ENCODE results near the gene ARL1.
"Not testable (repeated sequence)": the region's sequence is repeated elsewhere in the genome, so short reads cannot be mapped to it uniquely, and the experiment has no call there.

ARL1 gene

GRCh38 chr12:101407436-101408345, at the start of gene ARL1:
Gene ARL1 (minus strand): TSS chr12:101407772. CDS start chr12:101407645, 127 bp downstream.
- Mint-ChIP-seq H3K4me1 (ENCODE audit: low read depth) (peaks cover 23% of the 10 kb centered on the region), H3K4me3 (peak within 1 kb of the TSS; percentile 99), H3K27me3 (peaks cover 4% of the 10 kb centered on the region), H3K36me3 (ENCODE audit: low read depth) (peaks cover 10% of the 10 kb centered on the region), H3K27ac (peak within 1 kb of the TSS; percentile 98), H3K9me3 (no peaks in the 10 kb centered on the region)

- Mint-ChIP-seq H3K27me3 (no peaks in the 10 kb centered on the region), H3K4me3 (peak overlapping the region; percentile 27), H3K27ac (peak overlapping the region; percentile 56), H3K9me3 (peaks cover 11% of the 10 kb centered on the region), H3K4me1 (ENCODE audit: low read depth) (peaks cover 14% of the 10 kb centered on the region), H3K36me3 (ENCODE audit: low read depth) (peaks cover 9% of the 10 kb centered on the region)
These were observed 48.1 kb upstream of the ARL1 start for GRCh38 chr12:101455685-101456084.

- no peaks in the 10 kb centered on the region for H3K36me3 Mint-ChIP-seq (ENCODE audit: low read depth)
- H3K27me3 Mint-ChIP-seq = peaks cover 11% of the 10 kb centered on the region
- no peaks in the 10 kb centered on the region for H3K4me1 Mint-ChIP-seq (ENCODE audit: low read depth)
- no peak overlapping the region for H3K27ac Mint-ChIP-seq
- no peaks in the 10 kb centered on the region for H3K9me3 Mint-ChIP-seq
- H3K4me3 Mint-ChIP-seq = no peak overlapping the region
These were observed 34.1 kb upstream of the ARL1 start for GRCh38 chr12:101441461-101442224.

- H3K9me3 Mint-ChIP-seq = no peaks in the 10 kb centered on the region
- no peak overlapping the region for H3K4me3 Mint-ChIP-seq
- H3K36me3 Mint-ChIP-seq (ENCODE audit: low read depth) = no peaks in the 10 kb centered on the region
- H3K27me3 Mint-ChIP-seq = peaks cover 14% of the 10 kb centered on the region
- H3K4me1 Mint-ChIP-seq (ENCODE audit: low read depth) = no peaks in the 10 kb centered on the region
- no peak overlapping the region for H3K27ac Mint-ChIP-seq
These were observed 31.7 kb upstream of the ARL1 start for GRCh38 chr12:101439236-101439635.

GRCh38 chr12:101436136-101436535, 28.6 kb upstream of the ARL1 start:
- H3K36me3 Mint-ChIP-seq (ENCODE audit: low read depth) = no peaks in the 10 kb centered on the region
- H3K4me1 Mint-ChIP-seq (ENCODE audit: low read depth) = no peaks in the 10 kb centered on the region
- H3K4me3 Mint-ChIP-seq = no peak overlapping the region
- H3K27ac Mint-ChIP-seq = no peak overlapping the region
- no peaks in the 10 kb centered on the region for H3K9me3 Mint-ChIP-seq
- peaks cover 19% of the 10 kb centered on the region for H3K27me3 Mint-ChIP-seq

GRCh38 chr12:101430456-101430855, 22.9 kb upstream of the ARL1 start:
- no peak overlapping the region for H3K4me3 Mint-ChIP-seq
- no peaks in the 10 kb centered on the region for H3K9me3 Mint-ChIP-seq
- peaks cover 8% of the 10 kb centered on the region for H3K27me3 Mint-ChIP-seq
- no peaks in the 10 kb centered on the region for H3K4me1 Mint-ChIP-seq (ENCODE audit: low read depth)
- H3K36me3 Mint-ChIP-seq (ENCODE audit: low read depth) = no peaks in the 10 kb centered on the region
- H3K27ac Mint-ChIP-seq = no peak overlapping the region

- no peaks in the 10 kb centered on the region for H3K9me3 Mint-ChIP-seq
- H3K27me3 Mint-ChIP-seq = peaks cover 7% of the 10 kb centered on the region
- no peaks in the 10 kb centered on the region for H3K4me1 Mint-ChIP-seq (ENCODE audit: low read depth)
- H3K4me3 Mint-ChIP-seq = no peak overlapping the region
- H3K36me3 Mint-ChIP-seq (ENCODE audit: low read depth) = no peaks in the 10 kb centered on the region
- no peak overlapping the region for H3K27ac Mint-ChIP-seq
These were observed 17.0 kb upstream of the ARL1 start for GRCh38 chr12:101424620-101425019.

- not testable (repeated sequence) for H3K27ac Mint-ChIP-seq; H3K27me3 Mint-ChIP-seq; H3K36me3 Mint-ChIP-seq (ENCODE audit: low read depth); H3K4me1 Mint-ChIP-seq (ENCODE audit: low read depth); H3K4me3 Mint-ChIP-seq; H3K9me3 Mint-ChIP-seq
These were observed 14.5 kb upstream of the ARL1 start for GRCh38 chr12:101422066-101422465.

- Mint-ChIP-seq H3K27me3 (peaks cover 7% of the 10 kb centered on the region), H3K36me3 (ENCODE audit: low read depth) (no peaks in the 10 kb centered on the region), H3K27ac (no peak overlapping the region), H3K4me1 (ENCODE audit: low read depth) (no peaks in the 10 kb centered on the region), H3K4me3 (no peak overlapping the region), H3K9me3 (no peaks in the 10 kb centered on the region)
These were observed 7.7 kb upstream of the ARL1 start for GRCh38 chr12:101415228-101415627.

GRCh38 chr12:101414533-101415119, 7.1 kb upstream of the ARL1 start:
- H3K27me3 Mint-ChIP-seq = peaks cover 7% of the 10 kb centered on the region
- no peak overlapping the region for H3K4me3 Mint-ChIP-seq
- no peak overlapping the region for H3K27ac Mint-ChIP-seq
- H3K36me3 Mint-ChIP-seq (ENCODE audit: low read depth) = no peaks in the 10 kb centered on the region
- H3K4me1 Mint-ChIP-seq (ENCODE audit: low read depth) = no peaks in the 10 kb centered on the region
- no peaks in the 10 kb centered on the region for H3K9me3 Mint-ChIP-seq

GRCh38 chr12:101410169-101410568, 2.6 kb upstream of the ARL1 start:
- H3K27me3 Mint-ChIP-seq; H3K4me3 Mint-ChIP-seq; H3K9me3 Mint-ChIP-seq; H3K36me3 Mint-ChIP-seq (ENCODE audit: low read depth); H3K27ac Mint-ChIP-seq: not testable (repeated sequence)
- peaks cover 17% of the 10 kb centered on the region for H3K4me1 Mint-ChIP-seq (ENCODE audit: low read depth)

- Mint-ChIP-seq H3K4me1 (ENCODE audit: low read depth) (peaks cover 23% of the 10 kb centered on the region), H3K4me3 (peak overlapping the region; percentile 99), H3K36me3 (ENCODE audit: low read depth) (peaks cover 10% of the 10 kb centered on the region), H3K27ac (peak overlapping the region; percentile 98), H3K9me3 (no peaks in the 10 kb centered on the region), H3K27me3 (no peaks in the 10 kb centered on the region)
These were observed 530 bp downstream of the ARL1 start for GRCh38 chr12:101407049-101407435.

- H3K27me3 Mint-ChIP-seq = not testable (repeated sequence)
These were observed 16.4 kb downstream of the ARL1 start for GRCh38 chr12:101391181-101391580.

GRCh38 chr12:101379149-101379548, 28.4 kb downstream of the ARL1 start:
- no peaks in the 10 kb centered on the region for H3K9me3 Mint-ChIP-seq
- H3K4me1 Mint-ChIP-seq (ENCODE audit: low read depth) = no peaks in the 10 kb centered on the region
- H3K36me3 Mint-ChIP-seq (ENCODE audit: low read depth) = peaks cover 90% of the 10 kb centered on the region
- no peak overlapping the region for H3K4me3 Mint-ChIP-seq
- H3K27ac Mint-ChIP-seq = no peak overlapping the region
- H3K27me3 Mint-ChIP-seq = no peaks in the 10 kb centered on the region

More at GRCh38 chr12:101391181-101391580, 16.4 kb downstream of the ARL1 start:
- H3K4me1 Mint-ChIP-seq (ENCODE audit: low read depth); H3K27ac Mint-ChIP-seq; H3K9me3 Mint-ChIP-seq; H3K4me3 Mint-ChIP-seq: not testable (repeated sequence)
- H3K36me3 Mint-ChIP-seq (ENCODE audit: low read depth) = peaks cover 61% of the 10 kb centered on the region

GRCh38 chr12:101375573-101375972, 32.0 kb downstream of the ARL1 start:
- Mint-ChIP-seq H3K4me1 (ENCODE audit: low read depth) (no peaks in the 10 kb centered on the region), H3K36me3 (ENCODE audit: low read depth) (peaks cover 92% of the 10 kb centered on the region), H3K9me3 (no peaks in the 10 kb centered on the region), H3K27ac (peak overlapping the region; percentile 41), H3K4me3 (no peak overlapping the region), H3K27me3 (no peaks in the 10 kb centered on the region)
